Urinary bladder (tissue), 4 donors: ENCODE data around the gene TSPAN33. TPM values are rescaled to one million over a fixed set of nuclear protein-coding genes. Genes with fewer than 3 reads are reported as not detected.

Source experiments
- DNase-seq: peaks from one replicate; pipeline ENCODE4 v3.0.0-alpha.2; 2015; ENCODE audit errors: extremely low spot score
- H3K27ac ChIP-seq: one replicate; pipeline ENCODE4 v1.5.1; 2013; ENCODE audit warnings: low read depth, mild to moderate bottlenecking, moderate library complexity
- H3K36me3 ChIP-seq: one replicate; pipeline ENCODE4 v1.6.1; 2013; ENCODE audit warnings: mild to moderate bottlenecking, moderate library complexity; ENCODE audit not compliant: insufficient read depth
- H3K4me1 ChIP-seq: one replicate; pipeline ENCODE4 v1.6.1; 2013; ENCODE audit warnings: mild to moderate bottlenecking, moderate library complexity; ENCODE audit not compliant: insufficient read depth
- H3K4me3 ChIP-seq: one replicate; pipeline ENCODE4 v1.5.1; 2013; ENCODE audit warnings: low read depth, low read length
- WGBS: extraction: QIAGEN DNeasy Blood & Tissue Kit; methylation state at CpG from one replicate; pipeline ENCODE4 v1.1.7; 2013; 5-methylcytosine and 5-hydroxymethylcytosine counted together
- polyA plus RNA-seq: library from polyadenylated mRNA; stranded (reverse); fragments of 200-250 nt; gene quantifications from one replicate; pipeline ENCODE4 v1.2.3, GENCODE V29; 2013
- total RNA-seq: library from RNA; depleted of rRNA; stranded (reverse); fragments of >200 nt; gene quantifications from one replicate; pipeline ENCODE4 v1.2.3, GENCODE V29; 2014
- donor health status: healthy with polysubstance abuse.
- donor health status: healthy.

TSPAN33 gene
- total and polyA plus RNA-seq, 2 donors = 9.5 to 15.6 TPM

GRCh38 chr7:129193892-129194291 is 49.4 kb downstream of the TSPAN33 start:
- Histone ChIP-seq H3K4me1 (no peaks in the 10 kb centered on the region), H3K27ac (no peak overlapping the region), H3K36me3 (no peaks in the 10 kb centered on the region), H3K4me3 (no peak overlapping the region)
- DNase-seq = no peak
- 77% methylated on average over 3 of the region's 3 CpGs for WGBS

DNA sequence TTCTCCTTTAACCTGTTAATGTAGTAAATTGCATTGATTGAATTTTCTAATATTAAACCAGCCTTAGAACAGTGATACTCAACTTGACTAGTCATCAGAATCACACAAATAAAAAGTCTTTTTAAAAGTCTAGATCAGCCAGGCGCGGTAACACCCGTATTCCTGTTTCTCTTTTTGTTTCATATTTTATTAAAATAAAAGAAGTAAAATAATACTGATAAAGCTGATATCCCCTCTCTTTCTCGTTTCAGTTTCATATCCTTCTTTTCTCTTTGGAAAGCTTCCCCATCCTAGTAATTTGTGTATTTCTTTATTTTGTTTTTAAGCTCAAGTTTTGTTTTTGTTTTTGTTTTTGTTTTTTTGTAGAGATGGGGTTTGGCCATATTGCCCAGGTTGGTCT is 53.3 kb downstream of the TSPAN33 start:
- DNase-seq = no peak
- H3K27ac ChIP-seq = no peak overlapping the region
- H3K4me1 ChIP-seq = no peaks in the 10 kb centered on the region
- no peaks in the 10 kb centered on the region for H3K36me3 ChIP-seq
- H3K4me3 ChIP-seq = no peak overlapping the region
- WGBS = 80% methylated on average over 4 of the region's 4 CpGs

DNA sequence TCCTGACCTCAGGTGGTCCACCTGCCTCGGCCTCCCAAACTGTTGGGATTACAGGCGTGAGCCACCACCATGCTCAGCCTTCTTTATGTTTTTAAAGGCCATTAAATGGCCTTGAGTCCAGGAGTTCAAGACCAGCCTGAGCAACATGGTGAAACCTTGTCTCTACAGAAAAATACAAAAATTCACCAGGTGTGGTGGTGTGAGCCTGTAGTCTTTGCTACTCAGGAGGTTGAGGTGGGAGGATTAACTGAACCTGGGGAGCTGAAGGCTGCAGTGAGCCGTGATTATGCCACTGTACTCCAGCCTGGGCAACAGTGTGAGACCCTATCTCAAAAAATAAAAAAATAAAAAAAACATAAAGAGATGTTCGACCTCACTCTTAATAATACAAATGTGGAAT is 54.9 kb downstream of the TSPAN33 start:
- no peaks in the 10 kb centered on the region for H3K36me3 ChIP-seq
- no peak overlapping the region for H3K4me3 ChIP-seq
- 96% methylated on average over 4 of the region's 4 CpGs for WGBS
- no peak for DNase-seq
- no peaks in the 10 kb centered on the region for H3K4me1 ChIP-seq
- no peak overlapping the region for H3K27ac ChIP-seq

DNA sequence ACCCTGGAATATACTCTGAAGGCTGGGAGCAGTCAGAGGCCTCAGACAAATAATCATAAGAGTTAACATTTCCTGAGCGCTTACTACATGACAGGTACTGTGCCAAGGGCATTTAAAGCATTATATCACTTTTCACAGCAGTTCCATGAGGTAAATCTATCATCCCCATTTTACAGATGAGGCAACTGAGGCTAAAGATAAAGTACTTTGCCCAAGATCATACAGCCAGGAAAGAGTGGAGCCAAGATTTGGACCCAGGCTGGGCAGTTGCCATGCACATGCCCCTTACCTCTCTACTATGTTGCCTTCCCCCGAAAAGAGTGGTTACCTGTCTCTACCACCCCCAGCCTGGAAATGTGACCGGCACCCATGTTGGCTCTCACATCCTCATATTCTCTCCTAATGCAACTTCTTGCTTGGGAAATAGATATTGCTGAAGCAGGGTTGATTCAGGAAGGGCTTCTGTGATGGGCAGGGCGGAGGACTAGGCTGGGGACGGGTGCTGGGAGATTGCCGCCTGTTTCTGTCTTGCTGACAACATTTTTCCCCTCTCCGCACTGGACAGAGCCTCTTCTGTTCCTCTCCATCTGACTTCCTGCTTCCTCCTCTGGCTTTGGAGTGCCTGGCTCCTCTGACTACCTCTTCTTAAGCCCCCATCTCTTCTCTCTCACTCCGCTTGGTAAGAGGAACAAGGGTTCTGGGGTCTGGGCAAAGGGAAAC is 57.7 kb downstream of the TSPAN33 start:
- Histone ChIP-seq H3K4me3 (no peak overlapping the region), H3K36me3 (no peaks in the 10 kb centered on the region), H3K4me1 (no peaks in the 10 kb centered on the region), H3K27ac (no peak overlapping the region)
- DNase-seq = no peak
- WGBS = 84% methylated on average over 8 of the region's 8 CpGs

- Histone ChIP-seq H3K4me3 (no peak overlapping the region), H3K4me1 (no peaks in the 10 kb centered on the region), H3K36me3 (no peaks in the 10 kb centered on the region), H3K27ac (no peak overlapping the region)
- DNase-seq = no peak
- 88% methylated on average over 14 of the region's 14 CpGs for WGBS
These were observed 58.7 kb downstream of the TSPAN33 start for GRCh38 chr7:129203050-129203741.

GRCh38 chr7:129205126-129205818 is 60.8 kb downstream of the TSPAN33 start:
- Histone ChIP-seq H3K4me1 (no peaks in the 10 kb centered on the region), H3K4me3 (no peak overlapping the region), H3K36me3 (no peaks in the 10 kb centered on the region), H3K27ac (no peak overlapping the region)
- DNase-seq = no peak
- WGBS = 91% methylated on average over 29 of the region's 29 CpGs

DNA sequence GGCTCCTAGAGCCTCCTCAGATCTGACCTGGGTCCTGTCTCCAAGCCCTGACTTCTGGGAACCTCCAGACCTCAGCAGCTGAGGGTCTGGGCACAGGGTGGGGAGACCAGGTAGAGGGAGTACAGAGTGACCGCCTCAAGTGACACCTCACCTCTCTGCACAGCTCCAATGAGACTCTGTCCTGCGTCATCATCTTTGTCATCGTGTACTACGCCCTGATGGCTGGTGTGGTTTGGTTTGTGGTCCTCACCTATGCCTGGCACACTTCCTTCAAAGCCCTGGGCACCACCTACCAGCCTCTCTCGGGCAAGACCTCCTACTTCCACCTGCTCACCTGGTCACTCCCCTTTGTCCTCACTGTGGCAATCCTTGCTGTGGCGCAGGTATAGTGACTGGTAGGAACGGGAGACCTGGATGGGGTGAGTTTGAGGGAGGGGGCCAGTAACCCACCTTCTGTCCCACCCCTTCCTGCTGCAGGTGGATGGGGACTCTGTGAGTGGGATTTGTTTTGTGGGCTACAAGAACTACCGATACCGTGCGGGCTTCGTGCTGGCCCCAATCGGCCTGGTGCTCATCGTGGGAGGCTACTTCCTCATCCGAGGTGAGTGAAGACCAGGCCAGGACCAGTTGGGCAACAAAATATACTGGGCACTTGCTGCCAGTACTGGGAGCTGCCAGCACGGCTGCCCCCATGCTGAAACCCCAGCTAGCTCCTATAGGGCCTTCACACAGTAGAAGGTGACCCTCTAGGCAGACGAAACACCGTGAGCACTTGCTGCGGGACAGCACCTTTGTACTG is 61.7 kb downstream of the TSPAN33 start:
- H3K27ac ChIP-seq = no peak overlapping the region
- 93% methylated on average over 18 of the region's 18 CpGs for WGBS
- no peaks in the 10 kb centered on the region for H3K36me3 ChIP-seq
- DNase-seq = no peak
- H3K4me3 ChIP-seq = no peak overlapping the region
- H3K4me1 ChIP-seq = no peaks in the 10 kb centered on the region

DNA sequence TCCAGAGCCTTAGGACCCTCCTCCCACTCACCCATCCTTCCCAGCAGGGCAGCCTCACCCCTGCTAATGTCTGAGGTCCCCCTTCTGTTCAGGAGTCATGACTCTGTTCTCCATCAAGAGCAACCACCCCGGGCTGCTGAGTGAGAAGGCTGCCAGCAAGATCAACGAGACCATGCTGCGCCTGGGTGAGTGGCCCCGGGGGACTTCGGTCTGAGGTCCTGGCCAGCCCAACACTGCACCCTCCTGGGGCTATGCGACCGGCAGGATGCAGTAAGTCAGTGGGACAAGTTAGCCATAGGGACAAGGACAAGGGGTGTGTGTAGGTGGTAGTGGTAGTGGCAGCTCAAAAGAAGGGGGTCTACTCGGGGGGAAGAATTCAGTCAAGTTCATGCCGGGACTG is 64.2 kb downstream of the TSPAN33 start:
- no peaks in the 10 kb centered on the region for H3K36me3 ChIP-seq
- H3K4me3 ChIP-seq = no peak overlapping the region
- no peaks in the 10 kb centered on the region for H3K4me1 ChIP-seq
- H3K27ac ChIP-seq = no peak overlapping the region
- WGBS = 79% methylated on average over 9 of the region's 9 CpGs
- no peak for DNase-seq

DNA sequence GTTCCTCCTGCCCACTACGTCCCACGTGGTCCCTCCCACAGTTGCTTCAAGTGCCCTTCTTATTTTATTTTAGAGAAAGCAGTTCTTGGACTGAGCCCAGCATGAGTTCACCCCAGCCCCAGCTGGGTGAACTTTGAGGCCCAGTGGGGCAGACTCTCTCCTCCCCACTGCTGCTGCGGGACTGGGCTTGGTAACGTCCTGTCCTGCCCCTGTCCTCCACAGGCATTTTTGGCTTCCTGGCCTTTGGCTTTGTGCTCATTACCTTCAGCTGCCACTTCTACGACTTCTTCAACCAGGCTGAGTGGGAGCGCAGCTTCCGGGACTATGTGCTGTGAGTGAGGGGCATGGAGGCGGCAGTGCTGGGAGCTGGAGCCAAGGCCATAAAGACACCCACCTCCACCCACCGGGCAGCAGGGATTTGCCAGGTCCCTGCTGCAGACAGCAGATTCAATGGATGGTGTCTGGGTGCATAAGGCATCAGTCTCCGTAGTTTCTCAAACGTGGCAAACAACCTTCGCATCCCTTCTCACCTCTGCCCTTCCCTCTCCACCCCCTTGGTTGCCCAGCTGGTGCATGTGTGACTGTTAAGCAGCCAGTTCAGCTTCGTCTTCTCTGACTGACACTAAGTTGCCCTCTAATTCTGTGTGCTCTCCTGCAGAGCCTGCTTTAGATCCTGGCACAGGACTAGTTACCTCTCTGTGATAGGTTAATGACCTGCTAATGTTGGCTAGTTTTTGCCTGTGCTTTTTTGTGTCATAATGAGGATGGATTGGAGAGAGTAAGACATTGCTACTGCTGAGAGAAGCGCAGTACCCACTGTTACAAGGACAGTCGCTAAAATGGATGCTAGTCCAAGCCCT is 64.8 kb downstream of the TSPAN33 start:
- Histone ChIP-seq H3K4me3 (no peak overlapping the region), H3K27ac (no peak overlapping the region), H3K4me1 (no peaks in the 10 kb centered on the region), H3K36me3 (no peaks in the 10 kb centered on the region)
- 83% methylated on average over 15 of the region's 15 CpGs for WGBS
- no peak for DNase-seq

- no peak for DNase-seq
- Histone ChIP-seq H3K36me3 (no peaks in the 10 kb centered on the region), H3K27ac (no peak overlapping the region), H3K4me1 (no peaks in the 10 kb centered on the region), H3K4me3 (no peak overlapping the region)
- 71% methylated on average over 16 of the region's 16 CpGs for WGBS
These were observed 65.9 kb downstream of the TSPAN33 start for GRCh38 chr7:129210256-129210988.

GRCh38 chr7:129210989-129211312 is 66.4 kb downstream of the TSPAN33 start:
- Histone ChIP-seq H3K4me3 (no peak overlapping the region), H3K4me1 (no peaks in the 10 kb centered on the region), H3K27ac (no peak overlapping the region), H3K36me3 (no peaks in the 10 kb centered on the region)
- WGBS = 82% methylated on average over 14 of the region's 14 CpGs
- no peak for DNase-seq

- Histone ChIP-seq H3K36me3 (no peaks in the 10 kb centered on the region), H3K27ac (no peak overlapping the region), H3K4me1 (no peaks in the 10 kb centered on the region), H3K4me3 (no peak overlapping the region)
- DNase-seq = no peak
- 92% methylated on average over 14 of the region's 14 CpGs for WGBS
These were observed 67.6 kb downstream of the TSPAN33 start for GRCh38 chr7:129212126-129212525.
